Measurements from ENCODE around the gene KLRK1. TPM values are rescaled to one million over a fixed set of nuclear protein-coding genes. Genes with fewer than 3 reads are reported as not detected.

KLRK1 gene
- total RNA-seq, 4 donors from 2014 or later, result 0.60 to 2.9 (median 1.2) TPM; not detected in 1

GRCh38 chr12:10408842-10409241, 19.0 kb upstream of the KLRK1 start:
- H3K9me3 ChIP-seq, result peaks cover 0 to 5% (median 0%) of the 10 kb centered on the region in 4 donors
- WGBS, 2 donors, result 67 to 74% methylated on average over 3 of the region's 3 CpGs
- DNase-seq (ENCODE audit: low spot score in 2 of 2), result no peak
- TF ChIP-seq CTCF (IDR thresholded peaks at IDR 0.05) (no peak), POLR2A (IDR thresholded peaks at IDR 0.05) (no peak), EP300 (IDR thresholded peaks at IDR 0.05) (no peak)
- H3K27ac ChIP-seq, result no peak overlapping the region
- H3K36me3 ChIP-seq, result no peaks in the 10 kb centered on the region
- H3K27me3 ChIP-seq, result no peaks in the 10 kb centered on the region
- H3K4me1 ChIP-seq, result no peaks in the 10 kb centered on the region
- no peak overlapping the region for H3K4me3 ChIP-seq

DNA sequence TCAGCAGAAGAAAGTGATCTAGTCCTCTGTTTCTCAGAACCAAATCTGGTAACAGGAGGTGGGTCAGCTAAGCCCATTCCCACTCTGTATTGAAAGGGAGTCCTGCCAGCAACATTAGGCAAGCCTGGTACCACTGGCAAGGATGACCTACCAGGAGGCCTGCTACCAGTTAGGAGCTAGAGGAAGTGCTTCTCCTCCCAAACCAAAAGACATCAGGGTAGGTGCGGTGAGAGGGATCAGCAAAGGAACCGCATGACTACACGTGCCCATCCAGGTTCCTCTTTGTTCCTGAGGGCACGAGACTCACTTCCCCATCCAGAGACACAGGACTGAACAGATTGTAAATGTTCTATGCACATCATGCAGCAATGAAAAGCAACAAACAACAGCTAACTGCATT, 16.9 kb upstream of the KLRK1 start:
- TF ChIP-seq EP300 (IDR thresholded peaks at IDR 0.05), result peak in 1 of 2 donors; percentile 61
- TF ChIP-seq POLR2A (IDR thresholded peaks at IDR 0.05), result no peak
- WGBS, 2 donors, result 76 to 84% methylated on average over 4 of the region's 4 CpGs
- H3K4me1 ChIP-seq, result no peaks in the 10 kb centered on the region
- H3K4me3 ChIP-seq, result no peak overlapping the region
- peak in 1 of 2 donors; percentile 56 for DNase-seq (ENCODE audit: low spot score in 2 of 2)
- H3K27ac ChIP-seq, result no peak overlapping the region
- H3K36me3 ChIP-seq, result no peaks in the 10 kb centered on the region
- H3K27me3 ChIP-seq, result no peaks in the 10 kb centered on the region
- H3K9me3 ChIP-seq, result peaks cover 0 to 5% (median 0%) of the 10 kb centered on the region in 4 donors

GRCh38 chr12:10405294-10405693, 15.5 kb upstream of the KLRK1 start:
- TF ChIP-seq POLR2A (IDR thresholded peaks at IDR 0.05) (no peak), CTCF (IDR thresholded peaks at IDR 0.05) (no peak), EP300 (IDR thresholded peaks at IDR 0.05) (no peak)
- WGBS, 2 donors, result 96 to 98% methylated on average over 5 of the region's 5 CpGs
- Histone ChIP-seq H3K4me3 (no peak overlapping the region), H3K27me3 (no peaks in the 10 kb centered on the region), H3K27ac (no peak overlapping the region), H3K4me1 (no peaks in the 10 kb centered on the region), H3K36me3 (no peaks in the 10 kb centered on the region), H3K9me3 (peaks cover 0 to 5% (median 0%) of the 10 kb centered on the region in 4 donors)
- no peak for DNase-seq (ENCODE audit: low spot score in 2 of 2)

DNA sequence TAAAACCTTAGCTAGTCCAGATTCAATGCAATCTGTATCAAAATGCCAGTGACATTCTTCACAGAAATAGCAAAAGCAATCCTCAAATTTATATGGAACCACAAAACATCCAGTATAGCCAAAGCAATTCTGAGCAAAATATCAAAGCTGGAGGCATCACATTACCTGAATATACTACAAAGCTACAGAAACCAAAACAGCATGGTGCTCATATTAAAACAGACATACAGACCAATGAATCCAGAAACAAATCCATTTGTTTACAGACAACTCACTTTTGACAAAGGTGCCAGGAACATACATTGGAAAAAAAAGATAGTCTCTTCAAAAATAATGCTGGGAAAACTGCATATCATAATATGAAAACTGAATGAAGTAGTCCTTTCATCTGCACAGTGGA, 15.0 kb upstream of the KLRK1 start:
- no peak for DNase-seq (ENCODE audit: low spot score in 2 of 2)
- Histone ChIP-seq H3K4me1 (no peaks in the 10 kb centered on the region), H3K27me3 (no peaks in the 10 kb centered on the region), H3K27ac (no peak overlapping the region), H3K9me3 (peaks cover 0 to 5% (median 0%) of the 10 kb centered on the region in 4 donors), H3K4me3 (no peak overlapping the region), H3K36me3 (no peaks in the 10 kb centered on the region)
- TF ChIP-seq CTCF (IDR thresholded peaks at IDR 0.05) (no peak), EP300 (IDR thresholded peaks at IDR 0.05) (no peak), POLR2A (IDR thresholded peaks at IDR 0.05) (no peak)

DNA sequence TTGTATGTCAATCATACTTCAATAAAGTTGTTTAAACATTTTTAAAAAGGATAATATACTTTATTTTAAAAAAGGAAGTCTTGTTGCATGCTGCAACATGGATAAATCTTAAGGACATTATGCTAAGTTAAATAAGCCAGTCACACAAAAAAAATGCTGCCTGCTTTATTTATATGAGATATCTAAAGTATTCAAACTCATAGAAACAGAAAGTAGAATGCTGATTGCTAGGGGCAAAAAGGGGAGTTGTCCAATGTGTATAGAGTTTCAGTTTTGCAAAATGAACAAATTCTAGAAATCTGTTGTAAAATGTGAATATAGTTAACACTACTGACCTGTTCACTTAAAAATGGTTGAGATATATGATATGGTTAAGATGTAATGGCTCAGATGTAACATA, 11.0 kb upstream of the KLRK1 start:
- H3K9me3 ChIP-seq, result peaks cover 0 to 5% (median 0%) of the 10 kb centered on the region in 4 donors
- no peak for DNase-seq (ENCODE audit: low spot score in 2 of 2)
- TF ChIP-seq POLR2A (IDR thresholded peaks at IDR 0.05), result no peak
- TF ChIP-seq CTCF (IDR thresholded peaks at IDR 0.05), result no peak
- TF ChIP-seq EP300 (IDR thresholded peaks at IDR 0.05), result no peak
- no peaks in the 10 kb centered on the region for H3K27me3 ChIP-seq
- no peak overlapping the region for H3K27ac ChIP-seq
- no peaks in the 10 kb centered on the region for H3K36me3 ChIP-seq
- H3K4me3 ChIP-seq, result no peak overlapping the region
- H3K4me1 ChIP-seq, result peaks cover 0 to 4% (median 0%) of the 10 kb centered on the region in 4 donors

DNA sequence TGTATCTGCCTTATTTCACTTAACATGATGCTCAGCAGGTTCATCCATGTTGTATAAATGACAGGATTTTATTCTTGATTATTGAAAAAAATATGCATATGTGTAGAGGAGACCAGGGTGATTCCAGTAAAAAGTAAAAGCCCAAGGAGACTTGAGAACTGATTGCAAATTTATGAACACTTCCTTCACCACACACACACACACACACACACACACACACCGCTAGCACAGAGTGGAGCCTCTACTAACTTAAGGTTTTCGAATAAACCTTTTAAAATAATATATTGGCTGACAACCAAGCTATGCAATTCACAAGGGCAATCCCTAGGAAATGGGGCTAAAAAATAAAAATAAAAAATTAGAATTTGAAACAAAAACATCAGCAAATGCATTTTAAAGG, 8.3 kb upstream of the KLRK1 start:
- H3K27ac ChIP-seq, result no peak overlapping the region
- H3K9me3 ChIP-seq, result no peaks in the 10 kb centered on the region
- peaks cover 0 to 12% (median 1%) of the 10 kb centered on the region in 4 donors for H3K4me1 ChIP-seq
- TF ChIP-seq EP300 (IDR thresholded peaks at IDR 0.05), result no peak
- no peak for TF ChIP-seq CTCF (IDR thresholded peaks at IDR 0.05)
- no peak for TF ChIP-seq POLR2A (IDR thresholded peaks at IDR 0.05)
- no peaks in the 10 kb centered on the region for H3K36me3 ChIP-seq
- H3K27me3 ChIP-seq, result no peaks in the 10 kb centered on the region
- WGBS, 2 donors, result 53 to 63% methylated on average over 2 of the region's 2 CpGs
- DNase-seq (ENCODE audit: low spot score in 2 of 2), result no peak
- no peak overlapping the region for H3K4me3 ChIP-seq
